Raji (cell line): ENCODE results near the gene MYO1D.
A peak's percentile ranks its signal among the peaks of the same experiment; 100 is the strongest.

Experiments used
- POLR2A ChIP-seq: IDR thresholded peaks from 2 replicates; pipeline ENCODE4 v1.6.1; 2011; ENCODE audit warnings: low read depth, low read length, control low read depth; ENCODE audit not compliant: insufficient read depth

MYO1D gene

GRCh38 chr17:32583053-32583452 lies 293.9 kb downstream of the MYO1D start:
- TF ChIP-seq POLR2A: no peak

GRCh38 chr17:32575852-32576251 lies 301.1 kb downstream of the MYO1D start:
- no peak for TF ChIP-seq POLR2A

DNA sequence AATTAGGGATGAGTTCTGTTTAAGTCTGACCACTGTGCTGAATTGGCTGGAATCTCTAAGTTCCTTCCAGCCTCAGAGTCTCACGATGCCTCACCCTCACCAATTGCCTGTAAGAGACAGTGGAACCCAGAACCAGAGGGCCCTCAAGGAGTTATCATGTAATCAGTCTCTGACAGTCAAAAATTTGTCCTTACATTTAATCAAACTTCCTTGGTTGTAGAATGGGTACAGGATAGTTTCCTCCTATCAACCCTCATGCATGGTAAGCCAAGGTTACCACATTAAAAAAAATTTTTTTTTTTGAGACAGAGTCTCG lies 306.9 kb downstream of the MYO1D start:
- no peak for TF ChIP-seq POLR2A

DNA sequence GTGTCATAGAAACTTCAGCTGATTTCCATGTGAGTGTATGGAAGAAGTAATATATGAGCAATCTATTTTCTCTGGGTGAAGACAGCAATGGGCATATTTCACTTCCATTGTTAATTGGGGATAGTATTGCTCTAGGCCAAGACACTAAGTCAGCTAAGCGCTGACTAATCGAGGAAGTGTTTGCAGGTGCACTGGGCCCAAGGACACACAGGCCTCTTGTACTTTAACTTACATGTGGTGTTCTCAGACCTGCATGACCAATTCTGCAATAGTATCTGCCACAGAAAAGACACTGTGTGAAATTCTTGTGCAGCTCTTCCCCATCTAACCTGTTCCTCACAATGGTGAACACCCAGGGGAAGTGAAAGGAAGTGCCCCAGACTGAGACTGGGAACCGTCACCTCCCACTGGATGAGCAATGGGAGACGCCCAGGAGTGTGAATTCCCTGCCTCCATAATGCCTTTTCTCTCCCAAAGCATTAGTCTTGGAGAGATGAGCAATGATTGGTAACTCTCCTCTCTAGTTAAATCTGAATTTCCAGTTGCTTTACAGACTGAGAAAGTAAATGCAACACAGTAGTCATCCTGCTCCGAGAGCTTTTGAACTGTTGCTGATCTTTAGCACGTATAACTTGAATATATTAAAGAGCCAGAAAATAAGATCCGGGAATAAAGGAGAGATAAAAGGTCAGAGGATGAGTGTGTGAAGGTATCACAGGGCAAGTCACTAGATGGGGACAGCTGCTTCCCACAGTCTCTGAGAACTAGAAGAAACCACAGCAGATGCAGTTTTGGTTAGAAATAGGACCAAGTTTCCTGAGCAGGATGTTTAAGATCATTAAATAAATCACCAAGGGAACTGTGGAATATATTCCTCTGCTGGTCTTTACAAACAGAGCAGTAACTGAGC lies 307.5 kb downstream of the MYO1D start:
- 0 out of 2 replicates have a peak, but pooled peaks have one; percentile 18 for TF ChIP-seq POLR2A

DNA sequence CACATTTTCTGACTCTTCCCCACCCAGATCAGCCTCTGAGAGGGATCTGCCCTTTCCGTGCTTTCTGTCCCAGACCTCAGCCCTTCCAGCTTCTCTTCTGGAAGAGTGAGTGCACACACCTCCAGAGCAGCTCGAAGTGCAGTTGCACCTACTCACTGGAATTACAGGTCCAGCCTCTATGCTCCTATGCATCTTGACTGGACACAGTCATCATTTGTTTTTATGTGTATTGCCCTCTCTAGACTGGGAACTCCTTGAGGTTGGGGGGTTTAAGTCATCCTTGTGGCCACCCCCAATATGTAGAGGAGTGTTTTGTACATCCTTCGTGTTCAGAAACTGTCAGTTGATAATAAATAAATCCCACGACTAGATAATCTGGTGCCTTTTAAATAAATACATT lies 308.2 kb downstream of the MYO1D start:
- no peak for TF ChIP-seq POLR2A

GRCh38 chr17:32567511-32567910 lies 309.4 kb downstream of the MYO1D start:
- TF ChIP-seq POLR2A: no peak

- TF ChIP-seq POLR2A: no peak
Observed at GRCh38 chr17:32567086-32567485, 309.8 kb downstream of the MYO1D start.

DNA sequence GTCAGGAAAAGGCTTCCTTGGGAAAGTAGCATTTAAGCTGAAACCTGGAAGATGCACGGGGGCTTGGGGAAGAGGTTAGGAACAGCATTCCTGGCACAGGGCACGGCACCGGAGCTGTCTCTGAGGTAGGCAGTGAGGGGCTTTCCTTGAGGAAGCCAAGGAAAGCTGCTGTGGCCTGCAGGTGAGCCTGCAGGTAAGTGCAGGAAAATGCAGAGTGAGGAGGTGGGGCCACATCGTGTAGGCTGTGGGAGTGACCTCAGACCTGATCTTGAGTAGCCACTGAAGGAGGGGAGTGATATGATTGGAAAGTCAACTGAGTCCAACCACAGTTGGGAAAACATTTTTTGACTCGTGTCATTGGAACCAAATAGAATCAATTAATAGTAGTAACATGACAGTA lies 310.6 kb downstream of the MYO1D start:
- TF ChIP-seq POLR2A: no peak

DNA sequence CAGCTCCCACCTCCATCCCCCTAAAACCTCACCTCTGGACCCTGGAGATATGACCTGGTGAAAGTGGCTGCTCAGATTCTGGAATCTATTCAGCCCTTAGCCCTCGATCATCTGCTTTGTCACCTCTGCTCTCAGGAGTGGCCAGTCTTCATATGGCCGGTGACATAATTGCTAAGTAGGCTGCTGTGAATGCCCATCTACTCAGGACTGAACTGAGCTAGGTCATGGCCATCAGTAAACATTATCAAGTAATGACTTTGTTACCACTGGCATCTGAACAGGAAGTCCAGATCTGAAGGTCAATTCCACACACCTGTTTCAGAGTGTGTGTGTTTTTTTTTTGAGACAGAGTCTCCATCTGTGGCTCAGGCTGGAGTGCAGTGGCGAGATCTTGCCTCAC lies 311.5 kb downstream of the MYO1D start:
- TF ChIP-seq POLR2A: no peak

GRCh38 chr17:32564325-32564724 lies 312.6 kb downstream of the MYO1D start:
- TF ChIP-seq POLR2A: no peak

DNA sequence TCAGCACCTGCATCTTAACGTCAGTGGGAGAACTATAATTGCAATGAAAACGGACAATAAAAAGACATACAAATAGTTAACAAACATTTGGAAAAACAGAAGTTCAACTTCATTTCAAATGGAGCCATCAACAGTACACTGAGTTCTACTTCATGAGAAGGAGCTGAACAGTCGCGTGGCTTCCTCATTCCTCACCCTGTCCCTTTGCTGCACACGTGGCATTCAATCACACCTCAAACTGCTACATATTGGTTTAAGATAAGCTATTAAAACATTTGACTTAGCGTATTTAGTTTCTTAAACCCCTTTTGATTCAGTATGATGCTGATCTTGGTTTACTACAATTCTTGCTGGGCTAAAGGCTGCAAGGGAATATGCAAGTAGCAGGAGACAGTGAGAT lies 313.3 kb downstream of the MYO1D start:
- no peak for TF ChIP-seq POLR2A

- no peak for TF ChIP-seq POLR2A
Observed at GRCh38 chr17:32558997-32559650, 317.8 kb downstream of the MYO1D start.

- TF ChIP-seq POLR2A: 0 out of 2 replicates have a peak, but pooled peaks have one; percentile 27
Observed at GRCh38 chr17:32558326-32558955, 318.5 kb downstream of the MYO1D start.

DNA sequence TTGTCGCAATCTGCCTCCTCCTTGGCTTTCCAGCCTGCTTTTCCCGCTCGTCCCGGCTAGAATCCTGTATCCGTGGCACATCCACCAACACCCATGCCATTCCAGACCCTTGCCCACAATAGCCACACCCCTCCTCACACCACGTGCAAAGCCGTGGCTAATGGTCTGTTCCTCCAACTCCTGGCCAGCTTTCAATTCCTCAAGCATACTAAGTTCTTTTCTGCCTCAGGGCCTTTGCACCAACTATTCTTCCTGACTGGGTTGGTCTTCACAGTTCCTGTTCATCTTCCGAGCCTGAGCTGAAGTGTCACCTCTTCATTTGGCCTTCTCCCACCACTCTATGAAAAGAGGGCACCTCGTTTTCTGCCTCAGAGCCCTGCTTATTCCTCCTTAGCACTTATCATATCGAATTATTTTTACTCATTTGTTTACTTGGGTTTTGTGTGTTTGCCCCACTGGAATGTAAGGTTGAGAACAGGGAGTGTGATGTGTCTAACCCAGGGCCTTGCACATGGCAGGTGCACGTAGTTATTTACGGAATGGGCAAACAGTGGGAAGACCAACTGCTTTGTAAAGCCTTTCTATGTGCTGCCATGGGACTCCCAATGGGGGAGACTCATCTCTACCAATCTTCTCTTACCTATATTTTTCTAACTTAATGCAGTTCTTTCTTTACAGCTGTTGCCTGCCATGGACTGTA lies 321.2 kb downstream of the MYO1D start:
- TF ChIP-seq POLR2A: no peak

- TF ChIP-seq POLR2A: no peak
Observed at GRCh38 chr17:32553168-32553567, 323.8 kb downstream of the MYO1D start.
